Measurements from ENCODE around the gene MPZL2.

DNA sequence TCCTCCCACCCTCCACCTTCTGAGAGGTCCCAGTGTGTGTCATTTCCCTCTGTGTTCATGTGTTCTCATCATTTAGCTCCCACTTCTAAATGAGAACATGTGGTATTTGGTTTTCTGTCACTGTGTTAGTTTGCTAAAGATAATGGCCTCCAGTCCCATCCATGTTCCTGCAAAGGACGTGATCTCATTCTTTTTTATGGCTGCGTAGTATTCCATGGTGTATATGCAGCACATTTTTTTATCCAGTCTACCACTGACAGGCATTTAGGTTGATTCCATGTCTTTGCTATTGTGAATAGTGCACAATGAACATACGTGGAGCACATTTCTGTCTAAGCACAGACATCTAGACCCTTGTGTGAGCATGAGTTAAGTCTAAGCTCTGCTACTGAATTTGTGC lies 46.2 kb upstream of the MPZL2 start:
- TF ChIP-seq, protein P1, sequence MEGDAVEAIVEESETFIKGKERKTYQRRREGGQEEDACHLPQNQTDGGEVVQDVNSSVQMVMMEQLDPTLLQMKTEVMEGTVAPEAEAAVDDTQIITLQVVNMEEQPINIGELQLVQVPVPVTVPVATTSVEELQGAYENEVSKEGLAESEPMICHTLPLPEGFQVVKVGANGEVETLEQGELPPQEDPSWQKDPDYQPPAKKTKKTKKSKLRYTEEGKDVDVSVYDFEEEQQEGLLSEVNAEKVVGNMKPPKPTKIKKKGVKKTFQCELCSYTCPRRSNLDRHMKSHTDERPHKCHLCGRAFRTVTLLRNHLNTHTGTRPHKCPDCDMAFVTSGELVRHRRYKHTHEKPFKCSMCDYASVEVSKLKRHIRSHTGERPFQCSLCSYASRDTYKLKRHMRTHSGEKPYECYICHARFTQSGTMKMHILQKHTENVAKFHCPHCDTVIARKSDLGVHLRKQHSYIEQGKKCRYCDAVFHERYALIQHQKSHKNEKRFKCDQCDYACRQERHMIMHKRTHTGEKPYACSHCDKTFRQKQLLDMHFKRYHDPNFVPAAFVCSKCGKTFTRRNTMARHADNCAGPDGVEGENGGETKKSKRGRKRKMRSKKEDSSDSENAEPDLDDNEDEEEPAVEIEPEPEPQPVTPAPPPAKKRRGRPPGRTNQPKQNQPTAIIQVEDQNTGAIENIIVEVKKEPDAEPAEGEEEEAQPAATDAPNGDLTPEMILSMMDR (IDR thresholded peaks at IDR 0.05; ENCODE audit: poor library complexity, severe bottlenecking): no peak
- TF ChIP-seq SMC3 (conservative IDR thresholded peaks at IDR 0.05; ENCODE audit: poor library complexity) (no peak), EZH2 (IDR thresholded peaks at IDR 0.05; ENCODE audit: borderline replicate concordance, insufficient read depth, low read length, poor library complexity, severe bottlenecking) (no peak), RAD21 (conservative IDR thresholded peaks at IDR 0.05) (no peak), EP300 (conservative IDR thresholded peaks at IDR 0.05; ENCODE audit: poor library complexity, severe bottlenecking) (no peak), TAF1 (IDR thresholded peaks at IDR 0.05; ENCODE audit: low read depth) (no peak), POLR2AphosphoS5 (IDR thresholded peaks at IDR 0.05) (no peak)
- TF ChIP-seq, protein P2, sequence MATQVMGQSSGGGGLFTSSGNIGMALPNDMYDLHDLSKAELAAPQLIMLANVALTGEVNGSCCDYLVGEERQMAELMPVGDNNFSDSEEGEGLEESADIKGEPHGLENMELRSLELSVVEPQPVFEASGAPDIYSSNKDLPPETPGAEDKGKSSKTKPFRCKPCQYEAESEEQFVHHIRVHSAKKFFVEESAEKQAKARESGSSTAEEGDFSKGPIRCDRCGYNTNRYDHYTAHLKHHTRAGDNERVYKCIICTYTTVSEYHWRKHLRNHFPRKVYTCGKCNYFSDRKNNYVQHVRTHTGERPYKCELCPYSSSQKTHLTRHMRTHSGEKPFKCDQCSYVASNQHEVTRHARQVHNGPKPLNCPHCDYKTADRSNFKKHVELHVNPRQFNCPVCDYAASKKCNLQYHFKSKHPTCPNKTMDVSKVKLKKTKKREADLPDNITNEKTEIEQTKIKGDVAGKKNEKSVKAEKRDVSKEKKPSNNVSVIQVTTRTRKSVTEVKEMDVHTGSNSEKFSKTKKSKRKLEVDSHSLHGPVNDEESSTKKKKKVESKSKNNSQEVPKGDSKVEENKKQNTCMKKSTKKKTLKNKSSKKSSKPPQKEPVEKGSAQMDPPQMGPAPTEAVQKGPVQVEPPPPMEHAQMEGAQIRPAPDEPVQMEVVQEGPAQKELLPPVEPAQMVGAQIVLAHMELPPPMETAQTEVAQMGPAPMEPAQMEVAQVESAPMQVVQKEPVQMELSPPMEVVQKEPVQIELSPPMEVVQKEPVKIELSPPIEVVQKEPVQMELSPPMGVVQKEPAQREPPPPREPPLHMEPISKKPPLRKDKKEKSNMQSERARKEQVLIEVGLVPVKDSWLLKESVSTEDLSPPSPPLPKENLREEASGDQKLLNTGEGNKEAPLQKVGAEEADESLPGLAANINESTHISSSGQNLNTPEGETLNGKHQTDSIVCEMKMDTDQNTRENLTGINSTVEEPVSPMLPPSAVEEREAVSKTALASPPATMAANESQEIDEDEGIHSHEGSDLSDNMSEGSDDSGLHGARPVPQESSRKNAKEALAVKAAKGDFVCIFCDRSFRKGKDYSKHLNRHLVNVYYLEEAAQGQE (IDR thresholded peaks at IDR 0.05; ENCODE audit: borderline replicate concordance): no peak
